A673 (cell line): Measurements from ENCODE around the gene INTS13. TPM values are rescaled to one million over a fixed set of nuclear protein-coding genes. Genes with fewer than 3 reads are reported as not detected.
"Not testable (repeated sequence)": the region's sequence is repeated elsewhere in the genome, so short reads cannot be mapped to it uniquely, and the experiment has no call there.

ENCODE experiments used
- BruUV-seq: library from RNA; stranded (reverse); fragments of 400-500 nt; replicated peaks from 2 replicates; lab custom pipeline; 2021; lab: Mats Ljungman, UMichigan
- CTCF ChIA-PET: fragments of 300-600 bp; sonication (Branson Sonifier 250); formaldehyde crosslinking; loops from one replicate; lab custom pipeline; 2022; ENCODE audit warnings: antibody characterized with exemption; lab: Charles Lee
- POLR2A ChIA-PET: fragments of 300-600 bp; sonication (Branson Sonifier 250); formaldehyde crosslinking; loops from one replicate; lab custom pipeline; 2022; ENCODE audit warnings: antibody characterized with exemption; ENCODE audit not compliant: low non-redundant PET; lab: Charles Lee
- DNase-seq: peaks from one replicate; pipeline ENCODE4 v3.0.0-alpha.2; 2015; ENCODE audit warnings: low spot score
- H3K27ac ChIP-seq: fragments of 200-600 bp; sonication (generic); 2 replicates; pipeline ENCODE4 v1.5.1; 2016; ENCODE audit warnings: mixed run types, low read depth, mild to moderate bottlenecking, mixed read lengths, antibody characterized with exemption, low read length; ENCODE audit not compliant: poor library complexity, severe bottlenecking
- H3K27me3 ChIP-seq: fragments of 200-600 bp; sonication (generic); replicated peaks from 2 replicates; pipeline ENCODE4 v1.6.1; 2017; ENCODE audit warnings: mixed run types, low read depth, mild to moderate bottlenecking, mixed read lengths, antibody characterized with exemption, low read length; ENCODE audit not compliant: insufficient read depth, poor library complexity
- H3K36me3 ChIP-seq: fragments of 200-600 bp; sonication (generic); 2 replicates; pipeline ENCODE4 v1.6.1; 2016; ENCODE audit warnings: mixed run types, mild to moderate bottlenecking, mixed read lengths, antibody characterized with exemption, low read length; ENCODE audit not compliant: insufficient read depth, poor library complexity, severe bottlenecking
- H3K4me1 ChIP-seq: fragments of 200-600 bp; sonication (generic); 2 replicates; pipeline ENCODE4 v1.6.1; 2017; ENCODE audit warnings: mixed run types, mild to moderate bottlenecking, mixed read lengths, antibody characterized with exemption, low read length; ENCODE audit not compliant: insufficient read depth, poor library complexity, severe bottlenecking
- H3K4me3 ChIP-seq: fragments of 200-600 bp; sonication (generic); 2 replicates; pipeline ENCODE4 v1.5.1; 2016; ENCODE audit warnings: low read depth, mixed run types, mild to moderate bottlenecking, mixed read lengths, low read length; ENCODE audit not compliant: poor library complexity, severe bottlenecking
- H3K9me3 ChIP-seq: fragments of 200-600 bp; sonication (generic); 2 replicates; pipeline ENCODE4 v1.6.1; 2016; ENCODE audit warnings: mixed run types, low read depth, mild to moderate bottlenecking, mixed read lengths, antibody characterized with exemption, low read length; ENCODE audit not compliant: poor library complexity, severe bottlenecking
- CTCF ChIP-seq: fragments of 300-800, 200-600 bp; sonication (generic); conservative IDR thresholded peaks from 2 replicates; pipeline ENCODE4 v1.5.1; 2017; ENCODE audit warnings: low read depth, mild to moderate bottlenecking, antibody characterized with exemption, low read length, moderate library complexity, mixed read lengths
- EZH2 ChIP-seq: fragments of 200-600 bp; sonication (generic); IDR thresholded peaks from 2 replicates; pipeline ENCODE4 v1.6.1; 2017; ENCODE audit warnings: borderline replicate concordance, low read depth, mild to moderate bottlenecking, mixed read lengths, antibody characterized with exemption, low read length; ENCODE audit not compliant: poor library complexity, severe bottlenecking
- intact Hi-C: fragments of 100-400 bp; cut with micrococcal nuclease; formaldehyde crosslinking; loops from one replicate; pipeline ENCODE4 v1.10.0; 2022; ENCODE audit not compliant: unreplicated experiment
- total RNA-seq: library from RNA; stranded (reverse); gene quantifications from 2 replicates; pipeline ENCODE4 v1.2.3, GENCODE V29; 2021

Gene INTS13
- total RNA-seq, 1 experiment from 2014 or later, result 51.0 TPM

GRCh38 chr12:26961803-26962202 is 24.0 kb upstream of the INTS13 start:
- no peak for DNase-seq
- no TSS peak for BruUV-seq
- Histone ChIP-seq H3K4me1 (no peaks in the 10 kb centered on the region), H3K4me3 (no peak overlapping the region), H3K36me3 (peaks cover 27% of the 10 kb centered on the region), H3K27ac (no peak overlapping the region), H3K9me3 (no peaks in the 10 kb centered on the region), H3K27me3 (no peaks in the 10 kb centered on the region)
- ChIA-PET POLR2A (no interaction called here), CTCF (no interaction called here)
- TF ChIP-seq CTCF (no peak), EZH2 (no peak)
- intact Hi-C loops, result no loop called here

- H3K9me3 ChIP-seq, DNase-seq, POLR2A ChIA-PET, H3K4me3 ChIP-seq, intact Hi-C loops, BruUV-seq, H3K27me3 ChIP-seq, H3K27ac ChIP-seq, H3K4me1 ChIP-seq, CTCF ChIA-PET: not testable (repeated sequence)
- H3K36me3 ChIP-seq, result peaks cover 27% of the 10 kb centered on the region
Observed at GRCh38 chr12:26961391-26961790, 23.6 kb upstream of the INTS13 start.

- Histone ChIP-seq H3K4me3 (no peak overlapping the region), H3K4me1 (no peaks in the 10 kb centered on the region), H3K27ac (no peak overlapping the region), H3K36me3 (peaks cover 22% of the 10 kb centered on the region), H3K27me3 (no peaks in the 10 kb centered on the region), H3K9me3 (no peaks in the 10 kb centered on the region)
- intact Hi-C loops, result no loop called here
- no TSS peak for BruUV-seq
- DNase-seq, result no peak
- TF ChIP-seq CTCF (no peak), EZH2 (no peak)
- CTCF ChIA-PET, result no interaction called here
- POLR2A ChIA-PET, result no interaction called here
Observed at GRCh38 chr12:26954027-26954426, 16.2 kb upstream of the INTS13 start.

- CTCF ChIA-PET, result interaction anchor here (0.7 kb wide), 1 partner anchor 62 kb away, joined by 3 read pairs; no protein-coding TSS in a partner anchor
- H3K9me3 ChIP-seq, result peaks cover 2% of the 10 kb centered on the region
- no peaks in the 10 kb centered on the region for H3K4me1 ChIP-seq
- H3K27me3 ChIP-seq, result no peaks in the 10 kb centered on the region
- H3K4me3 ChIP-seq, result no peak overlapping the region
- BruUV-seq, result no TSS peak
- DNase-seq, result no peak
- H3K36me3 ChIP-seq, result peaks cover 19% of the 10 kb centered on the region
- intact Hi-C loops, result no loop called here
- TF ChIP-seq EZH2 (no peak), CTCF (no peak)
- no peak overlapping the region for H3K27ac ChIP-seq
- POLR2A ChIA-PET, result no interaction called here
Observed at GRCh38 chr12:26953447-26953846, 15.7 kb upstream of the INTS13 start.
